Fibroblast of skin of right biceps (primary cell): Measurements from ENCODE around the gene RELB.

ENCODE experiments used
- DNase-seq: peaks from one replicate; pipeline ENCODE4 v3.0.0-alpha.2; 2013

RELB gene

GRCh38 chr19:45061965-45062364 lies 60.7 kb downstream of the RELB start:
- DNase-seq: no peak

- DNase-seq: no peak
These were observed 62.9 kb downstream of the RELB start for GRCh38 chr19:45063851-45064801.

GRCh38 chr19:45066921-45067661 lies 65.8 kb downstream of the RELB start:
- DNase-seq: no peak

- DNase-seq: no peak
These were observed 66.8 kb downstream of the RELB start for GRCh38 chr19:45068041-45068440.

GRCh38 chr19:45069056-45069455 lies 67.8 kb downstream of the RELB start:
- no peak for DNase-seq

- no peak for DNase-seq
These were observed 69.0 kb downstream of the RELB start for GRCh38 chr19:45070214-45070613.

GRCh38 chr19:45070861-45071544 lies 69.7 kb downstream of the RELB start:
- DNase-seq: no peak

- DNase-seq: no peak
These were observed 70.3 kb downstream of the RELB start for GRCh38 chr19:45071545-45071938.

- DNase-seq: no peak
These were observed 70.9 kb downstream of the RELB start for GRCh38 chr19:45071969-45072790.

GRCh38 chr19:45074744-45075300 lies 73.6 kb downstream of the RELB start:
- no peak for DNase-seq

- DNase-seq: peak; percentile 18
These were observed 74.2 kb downstream of the RELB start for GRCh38 chr19:45075301-45076028.

- peak; percentile 54 for DNase-seq
These were observed 75.0 kb downstream of the RELB start, which contains the start of gene ZNF296 for GRCh38 chr19:45076029-45076850. Gene ZNF296 (minus strand): TSS chr19:45076478. CDS start chr19:45076373, 105 bp downstream.

- DNase-seq: no peak
These were observed 75.8 kb downstream of the RELB start for GRCh38 chr19:45076851-45077730.

- no peak for DNase-seq
These were observed 77.3 kb downstream of the RELB start for GRCh38 chr19:45078390-45079062.

GRCh38 chr19:45079063-45079910 lies 78.0 kb downstream of the RELB start, which contains the start of gene GEMIN7:
Gene GEMIN7 (plus strand): TSS chr19:45079260. CDS start chr19:45090115, 10,855 bp downstream.
- DNase-seq: peak; percentile 79

- DNase-seq: no peak
These were observed 78.7 kb downstream of the RELB start for GRCh38 chr19:45079911-45080370.

GRCh38 chr19:45082170-45082569 lies 80.9 kb downstream of the RELB start:
- DNase-seq: no peak
